ENCODE data around the gene NEUROD6. TPM values are rescaled to one million over a fixed set of nuclear protein-coding genes. Genes with fewer than 3 reads are reported as not detected.

The NEUROD6 gene
- total RNA-seq (2014; rRNA removed; shearing (Covaris generic)) = not detected in 2 replicates

DNA sequence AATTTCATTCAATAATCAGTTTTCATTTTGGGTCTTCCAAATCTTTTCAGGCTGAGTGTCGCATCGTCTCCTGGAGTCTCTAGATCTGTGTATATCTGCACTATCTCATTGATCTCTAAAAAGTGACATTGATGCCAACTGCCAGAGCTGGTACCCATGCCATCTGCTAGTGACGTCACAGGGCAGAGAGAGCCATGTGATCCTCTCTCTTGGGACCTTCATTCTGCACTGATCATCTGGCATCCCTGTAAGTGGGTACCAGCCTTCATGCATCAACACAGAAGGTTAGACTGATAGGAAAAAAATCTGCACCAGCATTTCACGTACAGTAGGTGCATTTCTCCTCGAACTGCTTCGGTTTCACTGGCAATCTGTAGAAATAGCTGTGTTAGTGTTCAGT, at the start of gene NEUROD6:
TSS of gene NEUROD6 (minus strand) at position 124 of the 400 bp plus-strand sequence. CDS start 1,458 bp downstream, outside the sequence.
- no peak for DNase-seq (ENCODE audit: low read depth)

DNA sequence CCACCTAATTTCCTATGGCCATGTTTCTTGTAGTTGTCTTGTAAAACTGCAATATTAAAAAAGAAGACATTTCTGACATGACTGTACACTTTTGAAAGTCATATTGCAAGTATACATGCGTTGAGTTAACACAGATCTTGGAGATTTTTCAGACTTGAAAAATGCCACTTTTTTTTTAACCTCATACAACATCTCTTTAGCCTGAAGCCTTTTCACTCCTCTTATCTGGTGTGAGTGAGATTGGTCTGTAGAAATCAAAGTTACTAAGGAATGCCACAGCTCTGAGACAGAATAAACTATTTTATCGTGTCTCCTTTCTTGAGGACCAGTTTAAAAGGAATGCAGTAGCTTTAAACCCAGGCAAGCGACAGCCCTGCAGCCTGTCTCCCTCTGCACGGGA, 43.9 kb upstream of the NEUROD6 start:
- DNase-seq (ENCODE audit: low read depth) = no peak

- DNase-seq (ENCODE audit: low read depth) = no peak
Measured at GRCh38 chr7:31382722-31383121, 42.2 kb upstream of the NEUROD6 start.

DNA sequence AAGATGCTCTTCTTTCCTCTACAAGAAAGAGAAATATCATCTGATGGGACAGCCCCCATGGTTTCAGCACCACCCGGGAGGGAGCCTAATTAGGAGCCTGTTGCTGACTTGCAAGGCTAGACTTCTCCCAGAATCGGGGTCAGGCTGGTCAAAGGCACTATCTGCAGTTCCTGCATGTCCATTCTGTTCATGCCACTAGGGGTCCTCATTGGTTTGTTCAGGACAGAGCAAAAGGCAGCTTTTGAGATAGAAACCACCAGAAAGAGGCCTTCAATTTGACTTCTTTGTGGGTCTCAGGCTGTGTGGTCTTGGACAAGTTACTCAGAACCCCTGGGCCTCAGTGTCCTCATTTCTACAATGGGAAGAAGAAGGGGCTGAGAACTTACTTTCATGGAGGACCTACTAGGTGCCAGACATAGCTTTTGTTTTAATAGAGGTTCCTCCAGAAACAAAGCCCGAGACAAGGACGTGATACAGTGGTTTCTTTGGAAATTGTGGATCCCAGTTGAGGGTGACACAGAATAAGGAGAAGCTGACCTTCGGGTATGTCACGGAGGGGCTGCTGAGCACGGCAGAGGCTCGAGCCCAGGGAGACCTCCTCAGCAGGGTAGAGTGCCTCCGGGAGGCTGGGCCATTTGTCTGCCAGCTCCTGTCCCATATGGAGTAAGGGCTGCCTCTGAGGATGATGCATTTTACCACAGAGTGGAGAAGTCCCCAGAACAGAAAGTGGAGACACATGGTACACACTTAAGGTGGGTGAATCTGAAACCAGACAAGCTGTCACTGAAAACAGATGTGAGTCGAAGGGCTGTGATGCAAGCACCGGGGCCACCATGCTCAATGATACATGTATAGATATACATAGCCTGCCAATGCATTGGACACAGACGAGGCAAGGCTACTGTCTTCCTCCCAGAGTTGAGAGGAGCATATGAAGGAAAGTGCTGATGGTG, 33.1 kb upstream of the NEUROD6 start:
- peak; percentile 61 for DNase-seq (ENCODE audit: low read depth)

GRCh38 chr7:31372231-31372959, 31.9 kb upstream of the NEUROD6 start:
- DNase-seq (ENCODE audit: low read depth) = no peak

DNA sequence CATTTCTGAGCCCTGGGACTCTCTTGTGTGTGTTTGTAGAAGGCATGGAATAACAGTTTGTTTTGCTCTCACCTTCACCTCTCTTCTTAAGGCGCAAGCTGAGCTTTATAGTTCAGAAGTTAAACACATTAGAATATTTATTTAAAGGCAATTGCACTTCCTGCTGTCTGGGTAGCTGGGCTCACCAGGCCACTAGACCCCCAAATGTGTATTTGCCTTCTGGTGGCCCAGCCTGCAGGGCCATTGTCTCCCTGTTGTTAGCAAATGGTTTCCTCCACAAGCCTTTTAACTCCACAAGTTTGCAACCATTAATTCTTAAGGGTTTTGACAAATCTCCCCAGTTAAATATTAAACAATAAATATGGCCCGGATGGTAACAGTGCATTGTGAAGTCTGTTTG, 31.1 kb upstream of the NEUROD6 start:
- no peak for DNase-seq (ENCODE audit: low read depth)

DNA sequence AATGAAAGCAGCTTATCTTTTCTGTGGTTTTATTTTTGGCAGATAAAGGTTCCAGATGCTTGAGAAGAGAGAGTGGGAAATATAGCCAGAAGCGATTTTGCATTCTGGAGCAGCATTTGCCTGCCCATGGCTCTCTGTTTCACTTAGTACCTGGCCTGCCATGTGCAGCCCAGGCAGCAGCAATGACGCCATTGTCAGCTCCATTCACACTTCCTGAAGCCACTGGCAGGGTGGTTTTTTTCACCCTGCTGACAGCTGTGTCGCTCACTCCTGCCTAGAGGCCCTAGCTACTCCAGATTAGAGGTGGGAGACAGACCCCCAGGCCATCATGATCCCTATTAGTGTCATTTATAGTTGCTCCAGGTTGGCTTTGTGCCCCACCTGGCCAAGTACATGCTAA, 30.1 kb upstream of the NEUROD6 start:
- DNase-seq (ENCODE audit: low read depth) = peak; percentile 4

- no peak for DNase-seq (ENCODE audit: low read depth)
Measured at GRCh38 chr7:31368620-31369019, 28.1 kb upstream of the NEUROD6 start.

GRCh38 chr7:31363496-31363895, 23.0 kb upstream of the NEUROD6 start:
- DNase-seq (ENCODE audit: low read depth) = no peak

DNA sequence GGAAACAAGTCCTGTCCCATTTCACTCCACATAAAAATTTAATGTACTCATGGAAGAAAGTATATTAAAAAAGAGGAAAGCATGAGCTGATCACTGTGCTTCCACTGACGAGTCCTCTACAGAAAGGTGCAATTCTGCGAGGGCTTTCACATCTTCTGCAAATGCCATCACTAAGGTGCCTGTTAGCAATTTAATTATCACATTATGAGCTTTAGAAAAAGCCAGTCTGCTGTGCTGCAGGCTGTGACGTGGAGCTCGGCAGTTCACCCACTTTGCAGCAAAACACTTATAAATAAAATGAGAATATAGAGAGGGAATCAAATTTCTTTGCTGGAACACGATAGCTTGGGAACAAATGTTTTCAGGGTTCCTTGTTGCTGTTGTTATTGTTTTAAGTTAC, 22.5 kb upstream of the NEUROD6 start:
- DNase-seq (ENCODE audit: low read depth) = no peak

GRCh38 chr7:31362401-31362800, 21.9 kb upstream of the NEUROD6 start:
- no peak for DNase-seq (ENCODE audit: low read depth)

GRCh38 chr7:31358467-31358866, 17.9 kb upstream of the NEUROD6 start:
- no peak for DNase-seq (ENCODE audit: low read depth)

GRCh38 chr7:31345421-31345820, 4.9 kb upstream of the NEUROD6 start:
- DNase-seq (ENCODE audit: low read depth) = no peak

GRCh38 chr7:31343516-31344305, 3.2 kb upstream of the NEUROD6 start:
- DNase-seq (ENCODE audit: low read depth) = no peak

- no peak for DNase-seq (ENCODE audit: low read depth)
Measured at GRCh38 chr7:31341141-31341540, 615 bp upstream of the NEUROD6 start.

DNA sequence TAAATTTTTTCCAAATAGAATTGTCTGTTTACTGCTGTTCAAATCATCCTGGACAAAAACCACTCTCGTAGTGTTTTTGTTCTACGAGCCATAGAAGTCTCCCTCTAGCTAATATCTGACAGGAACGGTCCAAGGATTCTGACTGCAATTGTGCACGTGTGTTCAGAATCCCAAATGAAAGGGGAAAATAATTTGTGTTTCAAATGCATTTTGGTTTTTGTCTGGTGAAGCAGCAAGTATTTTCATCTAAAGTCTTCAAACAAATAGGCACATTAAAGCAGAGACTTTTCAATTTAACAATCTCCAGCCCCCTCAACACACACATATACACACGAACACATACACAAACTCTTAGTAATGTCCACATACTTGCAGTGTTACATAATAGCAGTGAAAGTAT, 475 bp downstream of the NEUROD6 start:
- no peak for DNase-seq (ENCODE audit: low read depth)

- DNase-seq (ENCODE audit: low read depth) = no peak
Measured at GRCh38 chr7:31338706-31339105, 1.8 kb downstream of the NEUROD6 start.

DNA sequence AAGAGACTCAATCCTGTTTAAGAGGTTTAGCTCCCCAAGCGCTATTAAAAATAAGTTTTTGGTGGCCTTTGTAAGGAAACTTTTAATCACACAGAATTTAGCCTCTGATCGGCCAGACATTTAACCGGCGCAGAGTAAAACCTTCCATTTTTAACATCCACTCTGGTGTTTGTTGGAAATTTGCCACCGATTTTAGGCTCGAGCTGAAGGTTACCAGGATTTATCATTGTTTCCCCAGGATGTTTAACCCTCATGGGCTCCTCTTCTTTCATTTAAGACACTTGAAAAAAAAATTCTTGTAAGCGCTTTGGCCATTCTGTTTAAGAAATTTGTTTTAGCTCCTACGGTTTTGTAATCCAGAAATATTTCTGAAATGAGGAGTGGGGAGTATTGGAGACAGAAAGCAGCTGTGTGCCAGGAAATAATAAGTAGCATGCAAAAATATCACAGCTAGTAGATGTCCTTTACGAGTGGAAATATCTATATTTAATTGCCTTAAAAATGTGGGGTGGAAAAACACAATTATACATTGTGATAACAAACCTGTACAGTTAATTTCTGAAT, 3.4 kb downstream of the NEUROD6 start:
- no peak for DNase-seq (ENCODE audit: low read depth)

GRCh38 chr7:31336202-31337001, 4.1 kb downstream of the NEUROD6 start:
- DNase-seq (ENCODE audit: low read depth) = no peak

GRCh38 chr7:31335884-31336201, 4.7 kb downstream of the NEUROD6 start:
- DNase-seq (ENCODE audit: low read depth) = no peak

Measured in M059J (cell line).